ENCODE data around the gene RXFP3.
"Not testable (repeated sequence)": the region's sequence is repeated elsewhere in the genome, so short reads cannot be mapped to it uniquely, and the experiment has no call there.

DNA sequence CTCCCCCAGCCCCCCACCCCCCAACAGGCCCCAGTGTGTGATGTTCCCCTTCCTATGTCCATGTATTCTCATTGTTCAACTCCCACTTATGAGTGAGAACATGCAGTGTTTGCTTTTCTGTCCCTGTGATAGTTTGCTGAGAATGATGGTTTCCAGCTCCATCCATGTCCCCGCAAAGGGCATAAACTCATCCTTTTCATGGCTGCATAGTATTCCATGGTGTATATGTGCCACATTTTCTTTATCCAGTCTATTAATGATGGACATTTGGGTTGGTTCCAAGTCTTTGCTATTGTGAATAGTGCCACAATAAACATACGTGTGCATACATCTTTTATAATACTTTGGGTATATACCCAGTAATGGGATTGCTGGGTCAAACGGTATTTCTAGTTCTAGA, 21.3 kb upstream of the RXFP3 start:
- TF ChIP-seq, protein P1, sequence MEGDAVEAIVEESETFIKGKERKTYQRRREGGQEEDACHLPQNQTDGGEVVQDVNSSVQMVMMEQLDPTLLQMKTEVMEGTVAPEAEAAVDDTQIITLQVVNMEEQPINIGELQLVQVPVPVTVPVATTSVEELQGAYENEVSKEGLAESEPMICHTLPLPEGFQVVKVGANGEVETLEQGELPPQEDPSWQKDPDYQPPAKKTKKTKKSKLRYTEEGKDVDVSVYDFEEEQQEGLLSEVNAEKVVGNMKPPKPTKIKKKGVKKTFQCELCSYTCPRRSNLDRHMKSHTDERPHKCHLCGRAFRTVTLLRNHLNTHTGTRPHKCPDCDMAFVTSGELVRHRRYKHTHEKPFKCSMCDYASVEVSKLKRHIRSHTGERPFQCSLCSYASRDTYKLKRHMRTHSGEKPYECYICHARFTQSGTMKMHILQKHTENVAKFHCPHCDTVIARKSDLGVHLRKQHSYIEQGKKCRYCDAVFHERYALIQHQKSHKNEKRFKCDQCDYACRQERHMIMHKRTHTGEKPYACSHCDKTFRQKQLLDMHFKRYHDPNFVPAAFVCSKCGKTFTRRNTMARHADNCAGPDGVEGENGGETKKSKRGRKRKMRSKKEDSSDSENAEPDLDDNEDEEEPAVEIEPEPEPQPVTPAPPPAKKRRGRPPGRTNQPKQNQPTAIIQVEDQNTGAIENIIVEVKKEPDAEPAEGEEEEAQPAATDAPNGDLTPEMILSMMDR (IDR thresholded peaks at IDR 0.05; ENCODE audit: low read depth, low read length, poor library complexity, severe bottlenecking) = not testable (repeated sequence)
- not testable (repeated sequence) for TF ChIP-seq EZH2phosphoT487 (IDR thresholded peaks at IDR 0.05; ENCODE audit: borderline replicate concordance, low read length)

All from DOHH2 (cell line).